Stimulated activated CD4-positive, alpha-beta T cell treated with anti-CD3 and anti-CD28 coated beads, Interleukin-2, amount 100 ng/mL, for 24 hours (primary cell): ENCODE results near the gene KCTD14.
"Not testable (repeated sequence)": the region's sequence is repeated elsewhere in the genome, so short reads cannot be mapped to it uniquely, and the experiment has no call there.

ENCODE experiments used
- DNase-seq, 2 donors: peaks; one replicate each; pipeline ENCODE4 v3.0.0-alpha.2; 2020

Gene KCTD14

DNA sequence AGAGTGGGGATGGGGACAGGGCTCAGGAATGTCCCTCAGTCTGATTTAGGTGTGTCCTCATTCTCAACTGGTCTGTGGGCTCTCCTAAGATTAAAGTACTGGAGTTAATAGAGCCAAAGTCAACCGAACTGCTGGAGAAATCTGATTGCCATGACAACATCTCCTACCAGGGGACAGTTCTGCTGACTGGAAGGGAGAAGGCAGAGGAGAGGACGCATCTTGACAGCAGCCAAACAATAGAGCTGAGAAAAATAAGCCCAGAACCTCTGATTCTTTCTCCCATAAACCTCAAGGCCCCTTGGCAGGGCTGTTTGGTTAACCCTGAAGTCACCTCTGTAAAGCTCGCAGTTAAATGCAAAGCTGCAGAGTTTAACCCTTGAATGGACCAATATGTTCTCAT is 2.8 kb downstream of the KCTD14 start:
- no peak for DNase-seq

DNA sequence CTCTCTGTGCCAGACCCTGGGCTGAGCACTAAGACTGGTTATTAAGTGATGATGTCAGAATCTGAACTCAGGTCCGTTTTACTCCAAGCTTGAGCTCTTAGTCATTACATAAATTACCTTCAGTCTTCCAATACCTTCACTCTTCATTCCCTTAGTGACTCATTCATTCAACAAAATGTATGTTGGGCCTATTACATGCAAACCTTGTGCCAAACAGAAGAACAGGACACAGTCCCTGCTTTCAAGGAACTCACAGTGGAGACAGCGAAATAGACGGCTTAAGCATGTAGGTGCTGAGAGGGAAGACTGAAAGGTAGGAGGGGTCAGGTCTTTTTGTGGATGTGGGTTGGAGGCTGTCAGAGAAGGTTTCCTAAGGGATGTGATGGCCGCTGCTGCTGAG is 3.3 kb downstream of the KCTD14 start:
- DNase-seq = no peak

DNA sequence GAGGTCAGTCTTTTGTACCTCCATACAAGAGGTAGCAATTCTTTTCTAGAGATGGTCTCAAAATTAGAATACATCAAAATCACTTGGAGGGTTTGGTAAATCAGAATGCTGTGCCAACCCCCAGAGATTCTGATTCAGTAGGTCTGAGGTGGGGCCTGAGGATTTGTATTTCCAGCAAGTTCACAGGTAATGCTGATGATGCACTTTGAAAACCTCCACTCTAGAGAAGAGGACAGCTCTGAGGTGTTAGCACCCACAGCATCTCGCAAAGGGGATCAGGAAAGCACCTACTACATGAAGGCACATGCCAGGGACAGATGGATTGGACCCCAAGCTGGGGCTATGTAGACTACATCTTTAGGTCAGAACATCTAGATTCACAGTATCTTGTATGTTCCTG is 7.2 kb downstream of the KCTD14 start:
- no peak for DNase-seq

DNA sequence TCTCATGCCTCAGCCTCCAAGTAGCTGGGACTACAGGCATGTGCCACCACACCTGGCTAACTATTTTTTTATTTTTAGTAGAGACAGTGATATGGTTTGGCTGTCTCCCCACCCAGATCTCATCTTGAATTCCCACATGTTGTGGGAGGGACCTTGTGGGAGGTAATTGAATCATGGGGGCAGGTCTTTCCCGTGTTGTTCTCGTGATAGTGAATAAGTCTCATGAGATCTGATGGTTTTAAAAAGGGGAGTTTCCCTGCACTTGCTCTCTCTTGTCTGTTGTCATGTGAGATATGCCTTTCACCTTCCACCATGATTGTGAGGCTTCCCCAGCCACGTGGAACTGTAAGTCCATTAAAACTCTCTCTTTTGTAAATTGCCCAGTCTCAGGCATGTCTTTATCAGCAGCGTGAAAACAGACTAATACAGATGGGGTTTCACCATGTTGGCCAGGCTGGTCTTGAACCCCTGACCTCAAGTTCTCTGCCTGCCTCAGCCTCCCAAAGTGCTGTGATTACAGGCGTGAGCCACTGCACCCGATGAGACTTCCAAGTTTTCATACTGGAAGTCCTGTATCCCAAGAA is 8.0 kb downstream of the KCTD14 start:
- not testable (repeated sequence) for DNase-seq

DNA sequence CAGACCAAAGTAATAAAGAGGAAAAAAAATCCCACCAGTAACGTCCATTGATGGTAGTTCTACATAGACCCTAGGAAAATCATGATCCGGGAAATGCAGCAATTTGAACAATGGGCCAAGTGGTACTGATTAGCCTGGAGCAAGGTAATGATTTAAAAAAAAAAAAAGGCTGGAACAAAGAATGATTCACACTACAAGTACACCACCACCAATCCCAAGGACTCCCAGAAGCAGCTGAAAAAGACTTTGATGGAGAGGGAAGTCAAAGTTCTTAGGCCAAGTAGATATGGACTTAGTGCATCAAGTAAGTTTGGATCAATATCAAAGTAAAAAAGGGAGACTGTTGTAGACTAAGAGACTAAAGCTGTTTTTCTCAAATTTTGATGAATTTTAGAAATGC is 11.8 kb downstream of the KCTD14 start:
- DNase-seq = no peak

DNA sequence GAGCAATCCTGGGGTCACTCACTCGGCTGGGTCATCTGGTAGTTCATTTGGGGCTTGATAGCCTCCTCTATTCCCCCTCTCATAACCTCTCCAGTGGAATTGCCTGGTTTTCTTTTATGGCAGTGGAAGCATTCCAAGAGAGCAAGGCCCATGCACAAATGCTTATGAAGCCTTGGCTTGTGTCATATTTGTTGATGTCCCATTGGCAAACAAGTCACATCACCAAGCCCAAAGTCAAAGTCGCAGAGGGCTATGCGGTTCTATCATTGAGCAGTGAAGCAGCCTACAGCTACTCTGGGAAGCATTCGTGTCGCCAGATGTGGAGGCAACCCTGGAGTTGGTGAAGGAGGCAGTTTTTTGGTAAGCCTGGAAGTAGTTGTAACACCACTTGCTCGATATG is 12.3 kb downstream of the KCTD14 start:
- DNase-seq = no peak

DNA sequence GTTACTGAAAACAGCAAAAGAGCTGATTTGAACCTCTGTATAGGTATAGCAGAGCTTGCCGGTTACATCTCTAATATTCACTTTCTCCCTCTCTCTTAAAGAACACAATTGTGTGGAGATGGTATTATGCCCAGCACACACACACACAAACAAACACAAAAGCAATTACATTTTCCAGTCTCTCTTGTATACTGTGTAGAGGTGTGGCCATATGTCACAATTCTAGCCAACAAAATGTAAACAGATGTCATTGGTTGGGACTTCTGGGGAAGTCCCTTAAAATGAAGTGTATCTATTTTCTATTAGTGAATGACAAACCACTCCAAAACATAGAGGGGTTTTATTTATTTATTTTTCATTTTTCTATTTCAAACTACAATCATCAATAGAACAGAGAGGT is 12.8 kb downstream of the KCTD14 start:
- DNase-seq = no peak

DNA sequence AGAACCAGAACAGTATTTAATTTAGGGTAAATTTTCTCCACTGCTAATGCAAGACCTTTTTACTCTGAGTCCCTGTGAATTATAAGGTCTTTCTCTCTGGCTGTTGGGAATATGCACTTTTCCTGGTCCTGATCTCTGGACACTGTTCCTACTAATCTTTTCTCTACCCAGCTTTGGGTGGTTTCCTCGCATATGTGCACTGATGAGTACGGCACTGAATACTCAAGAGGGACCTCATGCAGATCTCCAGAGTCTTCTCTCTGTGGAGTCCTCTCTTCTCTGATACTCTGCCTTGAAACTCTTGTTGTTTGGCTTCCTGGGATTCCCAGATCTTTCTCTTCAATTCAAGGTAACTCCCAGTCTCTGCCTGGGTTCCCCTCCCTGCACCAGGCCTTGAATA is 14.0 kb downstream of the KCTD14 start:
- DNase-seq = no peak

DNA sequence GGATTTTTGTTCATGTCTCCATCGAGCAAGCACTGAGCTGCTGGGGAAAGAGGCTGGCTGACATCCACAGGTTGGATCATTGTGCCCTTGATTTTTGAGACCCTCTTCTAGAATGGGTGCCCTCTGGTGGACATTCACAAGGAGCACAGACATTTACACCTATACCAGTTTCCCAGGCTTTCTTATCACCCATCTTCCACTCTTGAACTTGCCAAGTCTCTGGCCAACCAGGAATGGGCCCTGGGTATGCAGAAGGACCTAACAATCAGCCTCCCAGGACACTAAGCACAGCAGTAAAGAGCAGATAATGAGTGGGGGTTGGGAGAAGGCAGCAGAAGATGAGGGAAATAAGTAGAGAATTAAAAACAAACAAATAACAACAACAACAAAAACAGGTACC is 22.9 kb downstream of the KCTD14 start:
- DNase-seq = peak; percentile 35 to 43

DNA sequence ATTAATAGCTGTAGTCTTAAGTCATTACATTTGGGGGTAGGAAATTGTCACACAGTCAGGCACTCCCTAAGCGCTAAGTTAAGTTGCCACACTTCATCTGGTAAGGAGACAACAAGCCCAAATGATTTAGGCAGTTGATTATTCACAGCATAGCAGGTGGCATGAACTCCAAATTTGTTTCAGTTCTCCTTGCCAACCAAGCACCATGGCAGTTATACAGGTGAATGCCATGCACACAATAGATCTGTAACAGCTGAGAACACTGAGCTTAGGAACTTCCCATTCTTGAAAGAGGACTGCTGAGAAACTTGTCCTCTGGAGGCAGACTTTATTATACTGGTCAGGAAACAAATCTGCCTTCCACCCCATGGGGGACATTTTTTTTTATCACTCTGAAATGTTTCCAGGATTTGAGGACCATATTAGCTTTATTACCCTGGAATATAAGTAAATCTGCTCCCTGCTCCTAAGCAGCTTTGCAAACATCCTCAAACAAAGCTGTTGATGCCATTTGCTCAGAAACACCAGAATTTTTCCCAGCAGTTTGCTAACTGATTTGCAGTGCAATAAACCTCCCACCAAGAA is 23.5 kb downstream of the KCTD14 start:
- no peak for DNase-seq

DNA sequence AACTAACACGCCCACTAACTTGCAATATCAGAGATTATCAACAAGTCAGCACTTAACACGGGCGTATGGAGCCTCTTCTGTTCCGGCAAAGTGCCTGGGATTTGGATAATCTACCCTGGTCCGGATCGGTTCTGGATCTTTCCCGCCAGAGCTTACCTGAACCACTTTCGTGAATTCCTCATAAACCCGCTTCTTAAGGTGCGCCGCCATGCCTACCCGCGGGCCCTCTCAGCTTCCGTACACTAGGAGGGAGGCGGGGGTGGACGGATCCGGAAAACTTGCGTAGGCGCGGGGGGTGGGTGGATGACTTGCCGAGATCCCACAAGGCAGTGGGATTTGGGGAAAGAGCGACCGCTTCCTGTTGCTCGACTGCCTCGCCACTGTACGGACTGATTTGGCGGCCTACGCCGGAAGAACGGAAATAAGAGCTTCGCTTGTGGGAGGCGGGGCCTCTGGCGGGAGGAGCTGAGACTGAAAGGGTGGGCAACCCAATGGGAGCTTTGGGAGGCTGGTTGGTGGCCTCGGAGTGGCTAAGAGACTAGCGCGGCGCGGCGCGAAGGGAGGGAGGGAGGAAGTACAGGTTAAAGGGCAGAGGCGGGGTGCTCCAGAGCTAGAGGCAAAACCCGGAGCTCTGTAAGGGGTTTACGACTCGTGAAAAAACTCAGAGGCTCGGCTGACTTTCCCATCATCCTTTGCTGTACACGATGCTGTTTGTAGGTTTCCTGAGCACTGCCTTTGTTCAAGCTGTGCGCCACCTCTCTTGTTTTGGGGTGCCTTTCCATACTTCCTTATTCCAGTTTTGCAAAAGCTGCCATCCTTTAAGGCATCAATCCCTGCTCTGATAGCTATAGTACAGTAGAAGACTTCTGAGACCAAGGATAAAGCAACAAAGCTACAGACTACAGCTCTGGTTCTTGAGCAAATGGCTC is 28.4 kb downstream of the KCTD14 start, which contains the start of gene INTS4:
INTS4 (minus strand) TSS at position 235 of the 929 bp plus-strand sequence; CDS start at position 210, 25 bp downstream.
- peak; percentile 97 to 98 for DNase-seq

DNA sequence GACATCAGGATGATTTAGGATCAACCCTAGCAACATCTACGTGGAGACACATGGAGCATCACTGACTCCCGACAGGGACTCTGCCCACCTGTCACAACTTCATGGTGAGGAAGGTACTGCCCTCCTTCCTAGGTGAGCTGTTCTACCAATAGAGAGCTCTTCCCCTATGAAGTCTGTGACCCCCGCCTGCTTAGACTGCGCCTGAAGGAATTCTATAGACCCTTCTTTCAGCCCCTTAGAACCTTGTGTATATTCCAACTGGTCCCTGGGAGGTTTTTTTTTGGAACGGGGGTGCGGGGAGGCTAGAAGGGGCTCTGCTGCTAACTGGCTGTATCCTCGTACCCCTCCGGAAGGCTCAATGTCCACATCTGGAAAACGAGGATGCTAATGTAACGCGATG is 29.2 kb downstream of the KCTD14 start:
- DNase-seq = no peak

DNA sequence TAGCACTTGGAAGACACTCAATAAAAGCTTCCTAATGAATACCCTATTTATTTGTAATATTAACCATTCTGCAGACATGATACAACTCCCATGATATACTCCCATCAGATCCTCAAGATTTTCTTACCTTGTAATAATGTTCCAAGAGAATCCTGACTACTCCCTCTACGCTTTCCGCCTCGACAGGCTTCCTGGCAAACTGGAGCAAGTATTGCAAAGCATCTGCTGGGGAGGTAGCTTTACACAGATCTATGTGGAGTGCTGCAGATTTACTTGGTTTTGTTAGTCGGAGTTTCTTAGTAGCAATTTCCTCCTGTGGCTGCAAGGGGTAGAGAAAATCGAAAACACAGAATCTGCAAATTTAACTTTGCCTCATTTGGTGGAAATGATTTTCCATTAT is 32.1 kb downstream of the KCTD14 start:
- no peak for DNase-seq

DNA sequence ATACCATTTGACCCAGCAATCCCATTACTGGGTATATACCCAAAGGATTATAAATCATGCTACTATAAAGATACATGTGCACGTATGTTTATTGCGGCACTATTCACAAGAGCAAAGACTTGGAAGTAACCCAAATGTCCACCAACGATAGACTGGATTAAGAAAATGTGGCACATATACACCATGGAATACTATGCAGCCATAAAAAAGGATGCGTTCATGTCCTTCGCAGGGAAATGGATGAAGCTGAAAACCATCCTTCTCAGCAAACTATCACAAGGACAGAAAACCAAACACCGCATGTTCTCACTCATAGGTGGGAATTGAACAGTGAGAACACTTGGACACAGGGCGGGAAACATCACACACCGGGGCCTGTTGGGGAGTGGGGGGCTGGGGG is 36.6 kb downstream of the KCTD14 start:
- DNase-seq = not testable (repeated sequence)

DNA sequence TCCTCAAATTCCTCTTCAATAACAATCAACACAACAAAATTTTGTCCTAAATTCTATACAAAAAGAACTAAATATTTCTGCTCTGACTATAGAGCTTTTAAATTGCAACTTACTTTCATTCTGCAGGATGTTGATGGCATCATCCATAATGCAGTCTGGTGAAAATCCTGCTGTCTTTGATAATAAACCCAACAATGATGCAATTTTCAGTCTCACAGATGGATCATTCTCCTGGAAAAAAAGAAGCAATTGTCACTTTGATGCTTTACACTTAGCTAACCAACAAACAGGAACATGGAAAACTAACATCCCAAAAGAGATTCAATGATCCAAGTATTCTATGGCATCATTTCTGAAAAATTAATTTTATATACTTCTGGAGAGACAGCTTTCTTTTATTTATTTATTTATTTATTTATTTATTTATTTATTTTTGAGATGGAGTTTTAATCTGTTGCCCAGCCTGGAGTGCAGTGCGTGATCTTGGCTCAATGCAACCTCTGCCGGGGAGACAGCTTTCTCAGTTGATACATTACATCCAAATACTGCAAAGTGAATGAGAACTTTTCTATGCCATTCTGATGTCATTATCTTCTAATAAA is 41.6 kb downstream of the KCTD14 start:
- no peak for DNase-seq

DNA sequence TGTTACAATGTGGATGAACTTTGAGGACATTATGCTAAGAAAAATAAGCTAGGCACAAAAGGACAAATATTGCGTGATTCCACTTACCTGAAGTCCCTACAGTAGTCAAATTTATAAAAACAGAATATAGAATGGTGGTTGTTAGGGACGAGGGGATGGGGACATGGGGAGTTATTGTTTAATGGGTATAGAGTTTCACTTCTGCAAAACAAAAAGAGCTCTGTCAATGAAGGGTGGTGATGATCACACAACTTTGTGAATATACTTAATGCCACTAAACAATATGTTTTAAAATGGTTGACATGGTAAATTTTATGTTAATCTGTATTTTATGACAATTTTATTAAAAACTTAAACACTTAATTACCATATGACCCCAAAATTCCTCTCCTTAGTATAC is 54.7 kb downstream of the KCTD14 start:
- DNase-seq = no peak

DNA sequence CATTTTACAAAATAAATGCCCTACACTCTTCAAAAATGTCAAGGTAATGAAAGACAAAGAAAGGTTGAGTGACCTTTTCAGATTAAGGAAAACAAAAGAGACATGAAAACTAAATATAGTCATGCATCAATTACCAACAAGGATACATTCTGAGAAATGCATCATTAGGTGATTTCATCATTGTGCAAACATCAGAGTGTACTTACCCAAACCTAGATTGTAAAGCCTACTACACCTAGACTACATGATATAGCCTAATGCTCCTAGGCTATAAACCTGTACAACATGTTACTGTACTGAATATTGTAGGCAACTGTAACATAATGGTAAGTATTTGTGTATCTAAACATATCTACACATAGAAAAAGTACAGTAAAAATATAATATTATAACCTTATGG is 55.3 kb downstream of the KCTD14 start:
- DNase-seq = no peak

DNA sequence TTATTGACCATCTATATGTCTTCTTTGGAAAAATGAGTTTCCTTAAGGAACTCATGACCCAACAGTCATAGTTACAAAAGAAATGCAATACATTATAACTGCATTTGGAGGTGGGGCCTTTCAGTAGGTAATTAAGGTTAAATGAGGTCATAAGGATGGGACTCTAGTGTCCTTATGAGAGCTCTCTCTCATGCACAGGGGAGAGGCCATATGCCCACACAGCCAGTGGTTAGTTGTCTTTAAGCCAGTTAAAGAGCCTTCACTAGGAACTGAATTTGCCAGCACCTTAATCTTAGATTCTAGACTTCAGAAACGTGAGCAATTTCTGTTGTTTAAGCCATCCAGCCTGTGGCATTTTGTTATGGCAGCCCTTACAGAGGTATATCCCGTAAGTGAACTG is 56.0 kb downstream of the KCTD14 start:
- DNase-seq = no peak

DNA sequence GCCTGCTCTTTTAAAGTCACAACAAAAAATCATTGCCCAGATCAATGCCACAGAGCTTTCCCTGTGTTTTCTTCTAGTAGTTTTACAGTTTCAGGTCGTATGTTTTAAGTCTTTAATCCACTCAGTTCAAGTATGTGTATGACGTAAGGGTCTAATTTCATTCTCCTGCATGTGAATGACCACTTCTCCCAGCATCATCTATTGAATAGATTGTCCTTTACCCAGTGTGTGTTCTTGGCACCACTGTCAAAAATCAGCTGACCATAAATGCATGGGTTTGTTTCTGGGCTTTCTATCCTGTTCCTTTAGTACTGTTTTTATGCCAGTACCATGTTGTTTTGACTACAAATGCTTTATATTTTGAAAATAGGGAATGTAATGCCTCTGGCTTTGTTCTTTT is 56.7 kb downstream of the KCTD14 start:
- DNase-seq = no peak
